Measurements from ENCODE around the gene SLC39A11. TPM values are rescaled to one million over a fixed set of nuclear protein-coding genes. Genes with fewer than 3 reads are reported as not detected.

Gene SLC39A11
- total RNA-seq, 1 experiment from 2014 or later = 18.3 TPM

- DNase-seq (ENCODE audit: low read depth) = no peak
These were observed 222.0 kb downstream of the SLC39A11 start for GRCh38 chr17:72870367-72870985.

- DNase-seq (ENCODE audit: low read depth) = no peak
These were observed 222.9 kb downstream of the SLC39A11 start for GRCh38 chr17:72869630-72870029.

DNA sequence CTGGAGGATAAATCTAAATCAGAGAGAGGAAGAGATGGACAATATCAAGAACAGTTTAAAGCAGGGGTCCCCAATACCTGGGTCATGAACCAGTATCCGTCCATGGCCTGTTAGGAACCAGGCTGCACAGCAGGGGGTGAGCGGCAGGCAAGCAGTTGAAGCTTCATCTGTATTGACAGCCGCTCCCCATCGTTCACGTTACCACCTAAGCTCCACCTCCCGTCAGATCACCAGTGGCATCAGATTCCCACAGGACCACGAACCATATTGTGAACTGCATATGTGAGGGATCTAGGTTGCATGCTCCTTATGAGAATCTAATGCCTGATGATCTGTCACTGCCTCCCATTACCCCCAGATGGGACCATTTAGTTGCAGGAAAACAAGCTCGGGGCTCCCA, 226.5 kb downstream of the SLC39A11 start:
- DNase-seq (ENCODE audit: low read depth) = no peak

- no peak for DNase-seq (ENCODE audit: low read depth)
These were observed 228.8 kb downstream of the SLC39A11 start for GRCh38 chr17:72863526-72864211.

DNA sequence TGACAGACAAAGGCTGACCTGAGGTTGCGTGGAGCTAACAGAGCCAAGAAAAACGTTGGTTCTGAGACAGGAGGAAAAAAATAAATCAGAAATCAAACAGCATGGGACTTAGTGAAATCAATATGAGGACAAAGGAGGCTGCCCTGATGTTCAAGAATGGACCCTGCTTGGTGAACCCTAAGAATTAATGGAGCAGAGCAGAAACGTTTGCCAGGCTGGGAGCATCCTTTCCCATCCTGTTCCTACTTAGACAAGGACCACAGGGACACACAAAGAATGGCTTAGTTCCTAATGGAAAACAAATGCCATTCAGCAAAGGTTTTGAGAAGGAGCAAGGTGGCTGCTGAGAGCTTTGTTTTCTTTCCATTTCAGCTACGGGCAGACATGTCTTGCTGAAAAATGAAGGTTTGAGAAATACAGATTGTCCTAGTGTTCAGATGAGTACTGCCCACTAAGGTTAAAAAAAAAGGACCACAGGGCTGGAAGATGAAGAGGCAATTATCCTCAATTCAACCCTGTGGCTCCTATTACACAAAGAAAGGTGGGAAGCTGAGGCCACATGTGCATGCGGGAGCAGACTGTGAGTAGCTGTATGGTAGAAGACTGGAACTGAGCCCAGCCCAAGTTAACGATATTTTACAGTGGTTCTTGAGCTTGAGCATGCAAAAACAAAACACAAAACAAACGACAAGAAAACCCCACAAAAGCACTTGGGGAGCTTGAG, 230.1 kb downstream of the SLC39A11 start:
- DNase-seq (ENCODE audit: low read depth) = no peak

DNA sequence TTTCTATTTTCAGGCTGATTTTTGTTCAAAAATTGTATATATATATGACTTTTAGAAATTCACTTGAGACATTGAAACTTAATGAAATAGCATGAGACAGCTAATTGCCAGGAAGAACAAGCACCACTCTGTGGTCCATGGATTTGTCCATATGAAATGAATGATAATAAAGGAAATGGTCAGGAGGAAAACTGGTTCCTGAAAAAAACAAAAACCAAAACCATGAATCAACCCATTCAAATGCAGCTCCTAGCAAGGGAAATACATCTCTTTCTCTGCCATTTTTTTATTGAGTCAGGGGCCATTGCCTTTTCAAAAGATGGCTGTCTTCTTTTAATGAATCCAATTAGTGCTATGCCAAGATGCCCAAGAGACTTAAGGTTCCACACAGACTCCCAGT, 230.7 kb downstream of the SLC39A11 start:
- no peak for DNase-seq (ENCODE audit: low read depth)

- no peak for DNase-seq (ENCODE audit: low read depth)
These were observed 231.7 kb downstream of the SLC39A11 start for GRCh38 chr17:72860778-72861177.

GRCh38 chr17:72858826-72859495, 233.5 kb downstream of the SLC39A11 start:
- no peak for DNase-seq (ENCODE audit: low read depth)

- DNase-seq (ENCODE audit: low read depth) = no peak
These were observed 238.8 kb downstream of the SLC39A11 start for GRCh38 chr17:72853440-72854415.

GRCh38 chr17:72852277-72852938, 240.1 kb downstream of the SLC39A11 start:
- no peak for DNase-seq (ENCODE audit: low read depth)

DNA sequence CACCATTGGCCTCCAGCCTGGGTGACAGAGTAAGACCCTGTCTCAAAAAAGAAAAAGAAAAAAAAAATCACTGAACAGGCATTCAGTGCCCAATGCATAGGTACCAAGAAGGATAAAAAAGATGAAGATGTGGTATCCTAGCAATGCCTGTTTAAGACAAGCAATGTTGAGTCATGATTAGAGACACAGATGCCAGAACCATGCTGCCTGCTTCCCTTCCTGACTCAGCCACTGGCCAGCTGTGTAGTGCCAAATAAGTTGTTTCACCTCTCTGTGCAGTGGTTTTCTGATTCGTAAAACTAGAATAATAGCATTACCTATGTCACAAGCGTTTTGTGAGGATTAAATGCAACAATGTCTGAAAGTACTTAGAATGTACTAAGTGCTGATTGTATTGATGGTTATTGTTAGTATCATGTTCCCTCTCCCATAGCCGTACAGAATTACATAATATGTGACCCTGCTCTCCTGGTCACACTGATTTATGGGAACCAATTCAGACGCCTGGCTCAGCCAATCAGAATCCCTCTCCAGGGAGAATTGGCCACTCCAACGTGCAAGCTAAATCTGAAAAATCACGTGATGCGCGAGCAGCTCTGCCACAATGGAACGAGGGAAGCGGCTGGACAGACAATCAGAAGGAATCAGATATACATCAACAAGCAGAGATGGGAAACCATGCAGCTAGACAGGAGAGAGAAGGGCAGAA, 241.9 kb downstream of the SLC39A11 start:
- DNase-seq (ENCODE audit: low read depth) = peak; percentile 48

- no peak for DNase-seq (ENCODE audit: low read depth)
These were observed 246.1 kb downstream of the SLC39A11 start for GRCh38 chr17:72846399-72846798.

- DNase-seq (ENCODE audit: low read depth) = no peak
These were observed 248.9 kb downstream of the SLC39A11 start for GRCh38 chr17:72843591-72843990.

DNA sequence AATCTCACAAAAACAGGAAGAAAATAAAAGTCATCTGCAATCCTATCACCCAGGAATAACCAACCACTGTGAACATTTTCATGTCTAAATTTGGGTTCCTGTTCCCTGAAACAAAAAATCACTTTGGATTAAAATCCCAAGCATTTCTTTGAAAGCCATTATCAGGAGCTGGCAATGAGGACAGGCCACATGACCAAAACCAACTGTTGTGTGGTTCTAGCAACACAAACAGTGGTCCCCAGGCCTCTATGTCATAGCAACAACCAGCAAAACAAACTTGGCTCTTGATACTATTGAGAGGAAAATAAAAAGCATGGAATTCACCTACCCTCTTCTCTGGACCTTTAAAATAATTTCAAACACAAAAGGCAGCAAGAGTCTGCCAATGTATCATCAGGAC, 252.5 kb downstream of the SLC39A11 start:
- no peak for DNase-seq (ENCODE audit: low read depth)

- DNase-seq (ENCODE audit: low read depth) = no peak
These were observed 253.3 kb downstream of the SLC39A11 start for GRCh38 chr17:72839131-72839725.

DNA sequence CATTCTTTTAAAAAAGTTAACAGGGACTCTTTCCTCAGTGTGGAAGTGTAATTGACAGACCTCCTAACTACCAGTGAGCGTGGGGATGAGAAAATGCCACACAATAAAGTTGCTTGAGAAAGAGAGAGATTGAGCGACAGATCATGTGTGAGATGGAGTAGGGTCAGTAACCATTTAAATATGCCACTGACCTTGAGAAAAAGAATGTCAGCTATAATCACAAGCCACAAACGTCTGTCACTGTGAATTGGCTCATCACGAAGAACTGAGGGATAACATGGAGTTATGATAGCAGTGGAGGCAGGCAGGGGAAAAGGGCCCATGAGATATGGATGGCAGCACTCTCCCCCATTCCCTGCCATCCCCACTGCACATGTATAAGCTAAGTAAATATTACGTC, 253.9 kb downstream of the SLC39A11 start:
- no peak for DNase-seq (ENCODE audit: low read depth)

DNA sequence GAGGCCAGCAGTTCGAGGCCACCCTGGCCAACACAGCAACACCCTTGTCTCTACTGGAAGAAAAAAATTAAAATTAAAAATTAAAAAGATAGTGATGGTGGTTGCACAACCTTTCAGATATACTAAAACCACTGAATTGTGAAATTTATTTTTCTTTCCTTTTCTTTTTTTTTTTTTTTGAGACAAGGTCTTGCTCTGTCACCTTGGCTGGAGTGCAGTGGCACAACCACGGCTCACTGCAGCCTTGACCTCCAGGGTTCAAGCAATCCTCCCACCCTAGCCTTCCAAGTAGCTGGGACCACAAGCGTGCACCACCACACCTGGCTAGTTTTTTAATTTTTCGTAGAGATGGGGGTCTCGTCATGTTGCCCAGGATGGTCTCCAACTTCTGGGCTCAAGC, 254.4 kb downstream of the SLC39A11 start:
- DNase-seq (ENCODE audit: low read depth) = no peak

GRCh38 chr17:72837335-72837734, 255.2 kb downstream of the SLC39A11 start:
- DNase-seq (ENCODE audit: low read depth) = no peak

GRCh38 chr17:72833128-72833765, 259.2 kb downstream of the SLC39A11 start:
- DNase-seq (ENCODE audit: low read depth) = no peak

Measured in Daoy (cell line).